ENCODE results near the gene DLGAP4. TPM values are rescaled to one million over a fixed set of nuclear protein-coding genes. Genes with fewer than 3 reads are reported as not detected.

DLGAP4 gene
- total and polyA plus RNA-seq, 2 of the 13 experiments (the other 11 are each of a cell fraction or from before 2014, with no cell fraction given) = 15.2 to 26.7 TPM

- TF ChIP-seq ZFP36 (IDR thresholded peaks at IDR 0.05; ENCODE audit: borderline replicate concordance, low read depth, low read length, partially characterized antibody) = peak; percentile 37
- TF ChIP-seq ZNF891 (CRISPR knock-in tag; IDR thresholded peaks at IDR 0.05) = peak; percentile 63; the same call in 1 of the 2 replicates
- peak; percentile 45; the same call in 1 of the 2 replicates for TF ChIP-seq ZBTB33 (CRISPR knock-in tag; IDR thresholded peaks at IDR 0.05)
- TF ChIP-seq MTF2 (CRISPR knock-in tag; IDR thresholded peaks at IDR 0.05; ENCODE audit: borderline replicate concordance) = 0 out of 2 replicates have a peak, but pooled peaks have one; percentile 68
- TF ChIP-seq ZNF629 (CRISPR knock-in tag; conservative IDR thresholded peaks at IDR 0.05) = peak; percentile 28; the same call in 1 of the 2 replicates
- no peak for TF ChIP-seq RFXANK (CRISPR knock-in tag; IDR thresholded peaks at IDR 0.05)
These were observed at the start of gene DLGAP4 (continued) for GRCh38 chr20:36305602-36306551.

- 56% methylated on average over 16 of the region's 16 CpGs for WGBS (ENCODE audit: low lambda C conversion rate)
- H3K4me2 ChIP-seq (ENCODE audit: low read depth, low read length) = no peak overlapping the region
- peak; percentile 32 for DNase-seq (ENCODE audit: low spot score)
- TF ChIP-seq CTCF (CRISPR knock-in tag; IDR thresholded peaks at IDR 0.05) (0 out of 2 replicates have a peak, but pooled peaks have one; percentile 15), ZNF674 (CRISPR knock-in tag; IDR thresholded peaks at IDR 0.05; ENCODE audit: low read depth) (no peak), TIGD3 (CRISPR knock-in tag; IDR thresholded peaks at IDR 0.05; ENCODE audit: borderline replicate concordance) (no peak), NFRKB (IDR thresholded peaks at IDR 0.05) (no peak), CENPBD1 (CRISPR knock-in tag; IDR thresholded peaks at IDR 0.05; ENCODE audit: borderline replicate concordance, low read depth) (no peak), DPF2 (CRISPR knock-in tag; IDR thresholded peaks at IDR 0.05; ENCODE audit: borderline replicate concordance, low read depth) (no peak), ISL2 (CRISPR knock-in tag; IDR thresholded peaks at IDR 0.05) (no peak), RFXAP (CRISPR knock-in tag; IDR thresholded peaks at IDR 0.05; ENCODE audit: borderline replicate concordance) (no peak)
These were observed 46.7 kb upstream of the DLGAP4 start for GRCh38 chr20:36259177-36260061.

More at GRCh38 chr20:36259177-36260061, 46.7 kb upstream of the DLGAP4 start:
- CTCF ChIA-PET (ENCODE audit: low intra/inter-chr PET ratio, low total read pairs) = no interaction called here
- POLR2A ChIA-PET = interaction anchor here (1.2 kb wide), 1 partner anchor 11 kb away, joined by 4 read pairs; no protein-coding TSS in a partner anchor
- BruUV-seq (replicated peaks) = no TSS peak
- in situ Hi-C loops (cut with HindIII; ENCODE audit: extremely low pct_ligation_motif_present, low pct_unique_long_range_greater_than_20kb) (no loop called here), intact Hi-C loops (cut with micrococcal nuclease; ENCODE audit: unreplicated experiment) (no loop called here)
- Histone ChIP-seq H2AFZ (ENCODE audit: low read length) (no peak overlapping the region), H3K27me3 (ENCODE audit: control insufficient read depth in 1 of 2, insufficient read depth in 2 of 2, low read length in 2 of 2) (peaks cover 0 to 24% of the 10 kb centered on the region in 2 experiments; a peak in 3 of 5 replicates), H3K36me3 (replicated peaks in 1 of 2; ENCODE audit: control insufficient read depth in 1 of 2, insufficient read depth in 2 of 2, low read length in 2 of 2) (peaks cover 13 to 29% of the 10 kb centered on the region in 2 experiments), H3K27ac (ENCODE audit: extremely low read length, insufficient read depth, low read length) (no peak overlapping the region), H3K4me3 (replicated peaks in 1 of 3; ENCODE audit: insufficient read depth in 1 of 3, low read depth in 2 of 3, low read length in 3 of 3) (no peak overlapping the region), H3K9me3 (ENCODE audit: low read length) (no peaks in the 10 kb centered on the region), H3K79me2 (ENCODE audit: insufficient read depth, low read length) (no peaks in the 10 kb centered on the region), H3K9ac (ENCODE audit: insufficient read depth, low read depth, low read length) (no peak overlapping the region), H3K4me1 (ENCODE audit: insufficient read depth, low read length) (0 out of 2 replicates have a peak, but pooled peaks cover 12% of the 10 kb centered on the region), H4K20me1 (ENCODE audit: insufficient read depth, low read length) (no peaks in the 10 kb centered on the region)
- peak; percentile 30 for ATAC-seq
- no peak for FAIRE-seq

All from HepG2 (cell line).